GM23248 (cell line): ENCODE results near the gene HECTD4. TPM values are rescaled to one million over a fixed set of nuclear protein-coding genes. Genes with fewer than 3 reads are reported as not detected.
"Not testable (repeated sequence)": the region's sequence is repeated elsewhere in the genome, so short reads cannot be mapped to it uniquely, and the experiment has no call there.

Experiments
- DNase-seq: peaks from one replicate; pipeline ENCODE4 v3.0.0-alpha.2; 2015
- H2AFZ ChIP-seq: fragments of 200-600 bp; sonication (generic); 2 replicates; pipeline ENCODE4 v1.6.1; 2016; ENCODE audit warnings: antibody characterized with exemption
- H3F3A ChIP-seq: fragments of 200-600 bp; sonication (generic); 2 replicates; pipeline ENCODE4 v1.6.1; 2016; ENCODE audit warnings: mild to moderate bottlenecking, antibody characterized with exemption, mixed run types; ENCODE audit not compliant: insufficient read depth
- H3K27ac ChIP-seq: fragments of 200-600 bp; sonication (generic); 2 replicates; pipeline ENCODE4 v1.5.1; 2016; ENCODE audit warnings: mild to moderate bottlenecking
- H3K27me3 ChIP-seq: fragments of 200-600 bp; sonication (generic); replicated peaks from 2 replicates; pipeline ENCODE4 v1.6.1; 2016; ENCODE audit warnings: mild to moderate bottlenecking; ENCODE audit not compliant: insufficient read depth
- H3K36me3 ChIP-seq: fragments of 200-600 bp; sonication (generic); 2 replicates; pipeline ENCODE4 v1.6.1; 2016; ENCODE audit warnings: low read depth, mild to moderate bottlenecking
- H3K4me1 ChIP-seq: fragments of 200-600 bp; sonication (generic); 2 replicates; pipeline ENCODE4 v1.6.1; 2016; ENCODE audit warnings: mild to moderate bottlenecking; ENCODE audit not compliant: insufficient read depth
- H3K4me2 ChIP-seq: fragments of 200-600 bp; sonication (generic); one replicate; pipeline ENCODE4 v1.6.1; 2016; ENCODE audit warnings: mild to moderate bottlenecking; ENCODE audit not compliant: unreplicated experiment
- H3K4me3 ChIP-seq: fragments of 200-600 bp; sonication (generic); 2 replicates; pipeline ENCODE4 v1.5.1; 2016; ENCODE audit warnings: mild to moderate bottlenecking
- H3K79me2 ChIP-seq: fragments of 200-600 bp; sonication (generic); 2 replicates; pipeline ENCODE4 v1.6.1; 2016; ENCODE audit warnings: mild to moderate bottlenecking; ENCODE audit not compliant: insufficient read depth
- H3K9ac ChIP-seq: fragments of 200-600 bp; sonication (generic); 2 replicates; pipeline ENCODE4 v1.6.1; 2016; ENCODE audit warnings: mild to moderate bottlenecking
- H3K9me2 ChIP-seq: fragments of 200-600 bp; sonication (generic); 2 replicates; pipeline ENCODE4 v1.6.1; 2016; ENCODE audit warnings: mixed run types, mild to moderate bottlenecking, moderate library complexity; ENCODE audit not compliant: insufficient read depth
- H3K9me3 ChIP-seq: fragments of 200-600 bp; sonication (generic); one replicate; pipeline ENCODE4 v1.6.1; 2017; ENCODE audit warnings: low read depth
- H4K20me1 ChIP-seq: fragments of 200-600 bp; sonication (generic); 2 replicates; pipeline ENCODE4 v1.6.0; 2016; ENCODE audit not compliant: insufficient read depth
- EZH2 ChIP-seq: fragments of 200-600 bp; sonication (generic); IDR thresholded peaks from 2 replicates; pipeline ENCODE4 v1.6.1; 2018; ENCODE audit warnings: antibody characterized with exemption, mild to moderate bottlenecking; ENCODE audit not compliant: insufficient read depth, poor library complexity, severe bottlenecking
- EZH2phosphoT487 ChIP-seq: fragments of 200-600 bp; sonication (generic); IDR thresholded peaks from 2 replicates; pipeline ENCODE4 v1.6.1; 2018; ENCODE audit warnings: antibody characterized with exemption, moderate library complexity, mild to moderate bottlenecking, low read depth; ENCODE audit not compliant: insufficient read depth
- WGBS, 2 experiments: methylation state at CpG; one replicate each; pipeline ENCODE4 v1.1.6; 2015 to 2017; ENCODE audit warnings: low lambda C conversion rate in 2 of 2, low coverage in 1 of 2; ENCODE audit errors: missing lambda C conversion rate in 2 of 2; 5-methylcytosine and 5-hydroxymethylcytosine counted together
- in situ Hi-C: fragments of 300-500 bp; cut with MboI; formaldehyde crosslinking; loops from 2 replicates; pipeline ENCODE4 v1.15.0; 2020
- polyA plus RNA-seq: library from polyadenylated mRNA; unstranded; fragments of >200 nt; fragmentation: Nextera tagmentation; extraction: Ambion mirVana; gene quantifications from 2 replicates; pipeline ENCODE4 v1.2.1, GENCODE V29; 2016
- total RNA-seq: library from RNA; depleted of rRNA; stranded (reverse); fragments of >200 nt; shearing (Covaris generic); gene quantifications from 2 replicates; pipeline ENCODE4 v1.2.3, GENCODE V29; 2014

The HECTD4 gene
- total and polyA plus RNA-seq, 2 experiments from 2014 or later: 7.5 to 8.9 TPM

- WGBS, 2 experiments: 83% methylated on average over 11 of the region's 11 CpGs
- DNase-seq: no peak
- 0 out of 2 replicates have a peak overlapping the region, but pooled peaks have one; percentile 3 for H3K27ac ChIP-seq
- in situ Hi-C loops: no loop called here
- H3K4me3 ChIP-seq: peak overlapping the region; percentile 100
- peak overlapping the region; percentile 87 for H3K4me2 ChIP-seq
- peaks cover 44% of the 10 kb centered on the region for H3K36me3 ChIP-seq
- peaks cover 26% of the 10 kb centered on the region for H3K79me2 ChIP-seq
- TF ChIP-seq EZH2: no peak
- TF ChIP-seq EZH2phosphoT487: no peak
- H3K9ac ChIP-seq: peak overlapping the region; percentile 97
- no peaks in the 10 kb centered on the region for H3K9me2 ChIP-seq
- H3K27me3 ChIP-seq: no peaks in the 10 kb centered on the region
- peaks cover 69% of the 10 kb centered on the region for H3F3A ChIP-seq
- no peak overlapping the region for H2AFZ ChIP-seq
- H4K20me1 ChIP-seq: no peaks in the 10 kb centered on the region; the same call in 1 of the 2 replicates
- H3K9me3 ChIP-seq: no peaks in the 10 kb centered on the region
- H3K4me1 ChIP-seq: peaks cover 15% of the 10 kb centered on the region
Measured at GRCh38 chr12:112406519-112407488, 24.6 kb upstream of the HECTD4 start.

- Histone ChIP-seq H3K27ac (no peak overlapping the region), H3K79me2 (peaks cover 3% of the 10 kb centered on the region), H4K20me1 (no peaks in the 10 kb centered on the region; the same call in 1 of the 2 replicates), H3K27me3 (no peaks in the 10 kb centered on the region), H3F3A (peaks cover 47% of the 10 kb centered on the region), H3K9me2 (no peaks in the 10 kb centered on the region), H3K4me3 (no peak overlapping the region), H3K9me3 (no peaks in the 10 kb centered on the region), H3K4me1 (peaks cover 2% of the 10 kb centered on the region; the same call in 1 of the 2 replicates), H3K36me3 (peaks cover 31% of the 10 kb centered on the region), H2AFZ (no peak overlapping the region), H3K9ac (no peak overlapping the region), H3K4me2 (no peak overlapping the region)
- DNase-seq: no peak
- 29 to 35% methylated on average over 5 of the region's 5 CpGs for WGBS, 2 experiments
- in situ Hi-C loops: no loop called here
- TF ChIP-seq EZH2 (no peak), EZH2phosphoT487 (no peak)
Measured at GRCh38 chr12:112401903-112402498, 19.8 kb upstream of the HECTD4 start.

DNA sequence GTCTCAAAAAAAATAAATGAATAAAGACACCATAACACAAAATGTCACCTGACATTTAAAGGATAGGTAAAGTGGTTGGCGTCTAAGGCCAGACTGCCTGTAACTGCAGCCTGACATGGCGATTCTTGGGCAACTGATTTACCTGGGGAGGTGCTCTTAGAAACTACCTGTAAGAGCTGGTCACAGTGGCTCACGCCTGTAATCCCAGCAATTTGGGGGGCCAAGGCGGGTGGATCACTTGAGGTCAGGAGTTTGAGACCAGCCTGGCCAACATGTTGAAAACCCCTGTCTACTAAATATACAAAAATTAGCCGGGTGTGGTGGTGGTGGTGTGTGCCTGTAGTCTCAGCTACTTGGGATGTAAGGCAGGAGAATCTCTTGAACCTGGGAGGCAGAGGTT, 18.8 kb upstream of the HECTD4 start:
- Histone ChIP-seq H3K27me3 (no peaks in the 10 kb centered on the region), H4K20me1 (no peaks in the 10 kb centered on the region), H3K9ac (no peak overlapping the region), H3K36me3 (peaks cover 22% of the 10 kb centered on the region), H2AFZ (no peak overlapping the region), H3K79me2 (no peaks in the 10 kb centered on the region), H3K4me1 (no peaks in the 10 kb centered on the region), H3F3A (peaks cover 38% of the 10 kb centered on the region), H3K27ac (no peak overlapping the region), H3K9me3 (no peaks in the 10 kb centered on the region), H3K4me2 (no peak overlapping the region), H3K9me2 (no peaks in the 10 kb centered on the region), H3K4me3 (no peak overlapping the region)
- TF ChIP-seq EZH2phosphoT487 (no peak), EZH2 (no peak)
- DNase-seq: no peak
- in situ Hi-C loops: no loop called here
- 87 to 90% methylated on average over 5 of the region's 5 CpGs for WGBS, 2 experiments

DNA sequence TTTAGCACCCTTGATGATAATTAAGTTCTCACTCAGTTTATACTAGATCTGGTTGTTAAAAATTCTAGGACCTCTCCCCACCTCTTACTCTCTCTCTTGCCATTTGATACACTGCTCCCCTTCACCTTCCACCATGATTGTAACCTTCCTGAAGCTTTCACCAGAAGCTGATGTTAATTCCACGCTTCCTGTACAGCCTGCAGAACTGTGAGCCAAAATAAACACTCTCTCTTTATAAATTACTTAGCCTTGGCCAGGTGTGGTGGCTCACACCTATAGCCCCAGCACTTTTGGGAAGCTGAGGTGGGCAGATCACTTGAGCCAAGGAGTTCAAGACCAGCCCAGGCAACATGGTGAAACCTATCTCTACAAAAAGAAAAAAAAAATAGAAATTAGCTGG, 11.1 kb upstream of the HECTD4 start:
- no peaks in the 10 kb centered on the region for H3K9me2 ChIP-seq
- H3K4me2 ChIP-seq: no peak overlapping the region
- H3K79me2 ChIP-seq: no peaks in the 10 kb centered on the region
- H3K4me3 ChIP-seq: no peak overlapping the region
- H4K20me1 ChIP-seq: no peaks in the 10 kb centered on the region
- H3K36me3 ChIP-seq: no peaks in the 10 kb centered on the region
- no peaks in the 10 kb centered on the region for H3K27me3 ChIP-seq
- 48 to 65% methylated on average over 1 of the region's 1 CpG for WGBS, 2 experiments
- TF ChIP-seq EZH2 (no peak), EZH2phosphoT487 (no peak)
- no peak overlapping the region for H2AFZ ChIP-seq
- no peak for DNase-seq
- H3K9me3 ChIP-seq: no peaks in the 10 kb centered on the region
- no peaks in the 10 kb centered on the region for H3F3A ChIP-seq
- in situ Hi-C loops: loop anchor here (25.0 kb wide), 1 partner anchor 456 kb away; no protein-coding TSS in a partner anchor
- H3K4me1 ChIP-seq: no peaks in the 10 kb centered on the region
- H3K27ac ChIP-seq: no peak overlapping the region
- no peak overlapping the region for H3K9ac ChIP-seq

GRCh38 chr12:112389922-112390654, 7.9 kb upstream of the HECTD4 start:
- not testable (repeated sequence) for H3K9me2 ChIP-seq, DNase-seq, H3K4me1 ChIP-seq, H3K27ac ChIP-seq, H3K9me3 ChIP-seq, H3K27me3 ChIP-seq, H2AFZ ChIP-seq, H4K20me1 ChIP-seq, H3K79me2 ChIP-seq, H3K36me3 ChIP-seq, H3K4me2 ChIP-seq, H3K4me3 ChIP-seq, H3F3A ChIP-seq, H3K9ac ChIP-seq
- in situ Hi-C loops: loop anchor here (10.0 to 25.0 kb wide), 2 partner anchors 175 to 453 kb away; no protein-coding TSS in a partner anchor
- WGBS, 2 experiments: 87 to 91% methylated on average over 3 to 4 of the region's 4 CpGs
